ENCODE measurements around the gene NEK6. TPM values are rescaled to one million over a fixed set of nuclear protein-coding genes. Genes with fewer than 3 reads are reported as not detected.

NEK6 gene
- total RNA-seq, 2 donors from 2014 or later: 24.0 to 43.6 TPM

DNA sequence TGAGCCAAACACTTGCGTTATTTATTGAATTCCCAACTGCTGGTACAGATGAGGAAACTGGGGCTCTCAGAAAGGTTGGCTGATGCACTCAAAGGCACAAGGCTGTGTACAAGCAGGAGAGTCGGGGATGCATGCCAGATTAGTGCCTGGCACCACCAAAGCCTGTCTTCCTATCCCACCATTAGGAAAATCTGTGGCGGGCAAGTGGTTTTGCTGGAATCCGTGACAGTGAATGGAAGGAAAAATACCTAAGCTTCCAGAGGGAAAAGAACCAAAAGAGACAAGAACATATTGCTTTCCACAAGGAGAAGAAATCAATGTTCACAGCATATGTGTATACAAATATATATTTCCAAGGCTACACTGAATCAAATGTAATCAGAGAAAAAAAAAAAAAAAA lies 106.4 kb downstream of the NEK6 start:
- Histone ChIP-seq H3K9me3 (no peaks in the 10 kb centered on the region), H3K27ac (no peak overlapping the region), H3K4me1 (ENCODE audit: control insufficient read depth in 1 of 2, low read depth in 2 of 2) (no peaks in the 10 kb centered on the region), H3K4me3 (no peak overlapping the region), H3K36me3 (peaks cover 4% of the 10 kb centered on the region), H3K27me3 (replicated peaks; ENCODE audit: insufficient read depth) (no peaks in the 10 kb centered on the region)
- DNase-seq (ENCODE audit: low spot score) (no peak), ATAC-seq (ENCODE audit: insufficient number of reproducible peaks, low FRiP score, low read depth) (no peak)
- TF ChIP-seq, protein P1, sequence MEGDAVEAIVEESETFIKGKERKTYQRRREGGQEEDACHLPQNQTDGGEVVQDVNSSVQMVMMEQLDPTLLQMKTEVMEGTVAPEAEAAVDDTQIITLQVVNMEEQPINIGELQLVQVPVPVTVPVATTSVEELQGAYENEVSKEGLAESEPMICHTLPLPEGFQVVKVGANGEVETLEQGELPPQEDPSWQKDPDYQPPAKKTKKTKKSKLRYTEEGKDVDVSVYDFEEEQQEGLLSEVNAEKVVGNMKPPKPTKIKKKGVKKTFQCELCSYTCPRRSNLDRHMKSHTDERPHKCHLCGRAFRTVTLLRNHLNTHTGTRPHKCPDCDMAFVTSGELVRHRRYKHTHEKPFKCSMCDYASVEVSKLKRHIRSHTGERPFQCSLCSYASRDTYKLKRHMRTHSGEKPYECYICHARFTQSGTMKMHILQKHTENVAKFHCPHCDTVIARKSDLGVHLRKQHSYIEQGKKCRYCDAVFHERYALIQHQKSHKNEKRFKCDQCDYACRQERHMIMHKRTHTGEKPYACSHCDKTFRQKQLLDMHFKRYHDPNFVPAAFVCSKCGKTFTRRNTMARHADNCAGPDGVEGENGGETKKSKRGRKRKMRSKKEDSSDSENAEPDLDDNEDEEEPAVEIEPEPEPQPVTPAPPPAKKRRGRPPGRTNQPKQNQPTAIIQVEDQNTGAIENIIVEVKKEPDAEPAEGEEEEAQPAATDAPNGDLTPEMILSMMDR (IDR thresholded peaks at IDR 0.05): no peak

DNA sequence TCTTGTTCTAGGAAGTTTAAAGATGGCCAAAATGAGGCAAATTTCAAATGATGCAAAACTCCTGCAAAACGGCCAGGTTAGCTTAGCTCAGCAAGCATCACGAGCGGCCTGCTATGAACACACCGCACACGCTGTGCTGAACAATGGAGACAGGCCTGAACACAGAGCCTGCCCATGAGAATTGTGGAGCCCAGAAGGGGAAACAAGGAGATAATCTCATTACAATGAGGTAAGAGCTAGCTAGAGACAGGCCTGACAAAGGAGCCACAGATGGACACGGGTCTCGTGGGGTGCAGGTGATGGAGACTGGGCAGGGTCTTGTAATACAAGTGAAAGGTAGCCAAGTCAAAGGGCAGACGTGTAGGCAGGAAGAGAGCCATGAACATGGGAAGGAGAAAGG lies 107.3 kb downstream of the NEK6 start:
- TF ChIP-seq, protein P1 (IDR thresholded peaks at IDR 0.05): no peak
- ATAC-seq (ENCODE audit: insufficient number of reproducible peaks, low FRiP score, low read depth) (no peak), DNase-seq (ENCODE audit: low spot score) (no peak)
- H3K27me3 ChIP-seq (replicated peaks; ENCODE audit: insufficient read depth): no peaks in the 10 kb centered on the region
- H3K27ac ChIP-seq: no peak overlapping the region
- no peaks in the 10 kb centered on the region for H3K4me1 ChIP-seq (ENCODE audit: control insufficient read depth in 1 of 2, low read depth in 2 of 2)
- H3K4me3 ChIP-seq: no peak overlapping the region
- H3K36me3 ChIP-seq: peaks cover 4% of the 10 kb centered on the region
- H3K9me3 ChIP-seq: no peaks in the 10 kb centered on the region

DNA sequence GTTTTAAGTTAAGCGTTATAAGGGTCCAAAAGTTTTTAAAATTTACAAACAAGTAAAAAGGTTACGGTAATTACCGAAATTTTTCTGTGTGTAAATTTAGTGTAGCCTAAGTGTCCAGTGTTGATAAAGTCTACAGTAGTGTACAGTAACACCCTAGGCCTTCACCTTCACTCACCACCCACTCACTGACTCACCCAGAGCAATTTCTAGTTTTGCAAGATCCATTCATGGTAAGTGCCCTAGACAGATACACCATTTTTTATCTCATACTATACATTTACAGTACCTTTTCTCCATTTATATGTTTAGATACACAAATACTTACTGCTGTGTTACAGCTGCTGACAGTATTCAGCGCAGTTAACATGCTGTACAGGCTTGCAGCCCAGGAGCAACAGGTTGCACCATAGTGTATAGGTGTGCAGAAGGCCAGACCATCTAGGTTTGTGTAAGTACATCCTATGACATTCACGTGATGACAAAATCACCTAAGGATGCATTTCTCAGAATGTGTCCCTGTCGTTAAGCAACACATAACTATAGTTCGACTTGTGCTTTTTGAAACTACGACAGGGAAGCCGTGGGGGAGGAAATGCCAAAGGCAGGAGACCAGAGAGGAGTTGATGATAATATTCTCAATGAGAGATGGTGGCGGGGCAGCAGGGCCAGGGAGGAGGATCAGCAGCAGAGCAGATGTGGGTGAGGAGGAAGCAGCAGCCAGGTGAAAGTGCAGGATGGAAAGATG lies 108.9 kb downstream of the NEK6 start:
- TF ChIP-seq, protein P1 (IDR thresholded peaks at IDR 0.05): no peak
- H3K9me3 ChIP-seq: no peaks in the 10 kb centered on the region
- H3K27me3 ChIP-seq (replicated peaks; ENCODE audit: insufficient read depth): no peaks in the 10 kb centered on the region
- DNase-seq (ENCODE audit: low spot score): no peak
- H3K27ac ChIP-seq: no peak overlapping the region
- H3K4me1 ChIP-seq (ENCODE audit: control insufficient read depth in 1 of 2, low read depth in 2 of 2): no peaks in the 10 kb centered on the region
- H3K36me3 ChIP-seq: peaks cover 4% of the 10 kb centered on the region
- no peak overlapping the region for H3K4me3 ChIP-seq
- no peak for ATAC-seq (ENCODE audit: insufficient number of reproducible peaks, low FRiP score, low read depth)

DNA sequence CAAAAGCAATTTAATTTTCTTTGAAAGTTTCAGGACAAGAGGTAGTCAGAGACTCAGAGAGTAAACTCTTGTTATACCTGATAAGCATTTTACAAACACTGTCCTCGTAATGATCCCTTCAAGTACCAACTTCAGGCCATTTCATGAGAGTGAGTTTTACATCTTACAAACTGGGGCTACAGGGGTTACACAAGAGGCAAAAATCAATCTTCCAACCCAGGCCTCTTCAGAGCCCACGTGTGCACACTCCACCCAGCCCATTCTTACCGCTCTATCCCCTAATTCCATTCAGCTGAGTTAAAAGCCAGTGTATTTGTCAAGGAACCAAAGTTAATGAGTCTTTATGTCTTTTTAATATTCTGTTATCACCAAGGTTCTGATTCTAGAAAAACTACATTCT lies 110.9 kb downstream of the NEK6 start:
- no peaks in the 10 kb centered on the region for H3K9me3 ChIP-seq
- DNase-seq (ENCODE audit: low spot score) (no peak), ATAC-seq (ENCODE audit: insufficient number of reproducible peaks, low FRiP score, low read depth) (no peak)
- peaks cover 4% of the 10 kb centered on the region for H3K36me3 ChIP-seq
- no peaks in the 10 kb centered on the region for H3K27me3 ChIP-seq (replicated peaks; ENCODE audit: insufficient read depth)
- TF ChIP-seq, protein P1 (IDR thresholded peaks at IDR 0.05): no peak
- no peak overlapping the region for H3K27ac ChIP-seq
- no peak overlapping the region for H3K4me3 ChIP-seq
- H3K4me1 ChIP-seq (ENCODE audit: control insufficient read depth in 1 of 2, low read depth in 2 of 2): no peaks in the 10 kb centered on the region

- Histone ChIP-seq H3K36me3 (peaks cover 7% of the 10 kb centered on the region), H3K27me3 (replicated peaks; ENCODE audit: insufficient read depth) (no peaks in the 10 kb centered on the region), H3K9me3 (no peaks in the 10 kb centered on the region), H3K4me1 (ENCODE audit: control insufficient read depth in 1 of 2, low read depth in 2 of 2) (no peaks in the 10 kb centered on the region), H3K4me3 (no peak overlapping the region), H3K27ac (no peak overlapping the region)
- ATAC-seq (ENCODE audit: insufficient number of reproducible peaks, low FRiP score, low read depth) (no peak), DNase-seq (ENCODE audit: low spot score) (no peak)
- TF ChIP-seq, protein P1 (IDR thresholded peaks at IDR 0.05): no peak
Observed at GRCh38 chr9:124369231-124369797, 111.6 kb downstream of the NEK6 start.

Measured in thoracic aorta (tissue), 2 donors.